ENCODE measurements around the gene CYFIP1.

GRCh38 chr15:22955544-22956119 is 24.5 kb downstream of the CYFIP1 start:
- TF ChIP-seq CTCF (IDR thresholded peaks at IDR 0.05; ENCODE audit: insufficient read depth, low read depth, low read length) (no peak), EZH2 (IDR thresholded peaks at IDR 0.05; ENCODE audit: insufficient read depth, low read length) (no peak)

All from astrocyte (in vitro differentiated cells and primary cell).